ENCODE measurements around the gene CEP131.

CEP131 gene

DNA sequence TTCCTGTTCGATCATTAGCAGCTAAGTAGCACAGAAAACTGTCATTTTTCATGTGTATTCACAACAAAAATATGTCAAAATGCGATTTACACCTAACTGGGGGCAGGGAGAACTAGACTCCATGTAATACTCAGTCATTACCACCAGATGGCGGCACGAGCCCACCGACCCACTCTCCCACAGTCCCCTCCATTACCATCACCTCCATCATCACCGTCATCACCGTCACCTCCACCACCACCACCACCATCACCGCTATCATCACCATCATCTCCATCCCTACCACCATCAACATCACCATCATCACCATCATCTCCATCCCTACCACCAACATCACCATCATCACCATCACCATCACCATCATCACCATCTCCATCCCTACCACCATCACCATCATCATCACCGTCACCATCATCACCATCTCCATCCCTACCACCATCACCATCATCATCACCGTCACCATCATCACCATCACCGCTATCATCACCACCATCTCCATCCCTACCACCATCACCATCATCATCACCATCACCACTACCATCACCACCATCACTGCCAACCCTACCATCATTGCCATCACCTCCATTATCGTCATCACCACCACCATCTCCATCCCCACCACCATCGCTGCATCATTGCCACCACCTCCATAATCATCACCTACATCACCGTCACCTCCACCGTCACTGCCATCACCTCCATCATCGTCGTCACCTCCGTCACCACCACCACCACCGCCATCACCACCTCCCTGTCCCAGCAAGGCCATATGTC is 30.8 kb upstream of the CEP131 start (continued):
- TF ChIP-seq YY1 (tag by site-specific recombination; IDR thresholded peaks at IDR 0.05) (peak; percentile 61; the same call in 1 of the 2 replicates), ELK4 (IDR thresholded peaks at IDR 0.05; ENCODE audit: borderline replicate concordance, low read depth, low read length) (no peak), KLF10 (tag by site-specific recombination; IDR thresholded peaks at IDR 0.05) (no peak), ZNF521 (tag by site-specific recombination; IDR thresholded peaks at IDR 0.05) (no peak), OVOL3 (tag by site-specific recombination; IDR thresholded peaks at IDR 0.05) (no peak; the same call in 1 of the 2 replicates), ZBTB20 (tag by site-specific recombination; IDR thresholded peaks at IDR 0.05) (peak; percentile 63; the same call in 1 of the 2 replicates), ZNF184 (tag by site-specific recombination; IDR thresholded peaks at IDR 0.05) (no peak), FEZF1 (tag by site-specific recombination; IDR thresholded peaks at IDR 0.05) (no peak), ZNF23 (tag by site-specific recombination; IDR thresholded peaks at IDR 0.05; ENCODE audit: borderline replicate concordance) (no peak), ZNF350 (tag by site-specific recombination; IDR thresholded peaks at IDR 0.05) (no peak), ZNF791 (tag by site-specific recombination; IDR thresholded peaks at IDR 0.05) (peak; percentile 53; the same call in 1 of the 2 replicates), PBX3 (CRISPR knock-in tag; IDR thresholded peaks at IDR 0.05) (no peak), KLF9 (tag by site-specific recombination; IDR thresholded peaks at IDR 0.05; ENCODE audit: low read depth) (peak; percentile 50; the same call in 1 of the 2 replicates), ZNF629 (tag by site-specific recombination; IDR thresholded peaks at IDR 0.05) (no peak), ZNF664 (tag by site-specific recombination; IDR thresholded peaks at IDR 0.05) (no peak), ZNF19 (tag by site-specific recombination; IDR thresholded peaks at IDR 0.05; ENCODE audit: low read depth) (no peak), ZNF660 (tag by site-specific recombination; IDR thresholded peaks at IDR 0.05) (no peak), ZBTB26 (tag by site-specific recombination; optimal IDR thresholded peaks at IDR 0.05) (peak; percentile 44), TCF7L2 (IDR thresholded peaks at IDR 0.05; ENCODE audit: borderline replicate concordance, low read depth, low read length) (no peak)
- TF ChIP-seq, protein P1, sequence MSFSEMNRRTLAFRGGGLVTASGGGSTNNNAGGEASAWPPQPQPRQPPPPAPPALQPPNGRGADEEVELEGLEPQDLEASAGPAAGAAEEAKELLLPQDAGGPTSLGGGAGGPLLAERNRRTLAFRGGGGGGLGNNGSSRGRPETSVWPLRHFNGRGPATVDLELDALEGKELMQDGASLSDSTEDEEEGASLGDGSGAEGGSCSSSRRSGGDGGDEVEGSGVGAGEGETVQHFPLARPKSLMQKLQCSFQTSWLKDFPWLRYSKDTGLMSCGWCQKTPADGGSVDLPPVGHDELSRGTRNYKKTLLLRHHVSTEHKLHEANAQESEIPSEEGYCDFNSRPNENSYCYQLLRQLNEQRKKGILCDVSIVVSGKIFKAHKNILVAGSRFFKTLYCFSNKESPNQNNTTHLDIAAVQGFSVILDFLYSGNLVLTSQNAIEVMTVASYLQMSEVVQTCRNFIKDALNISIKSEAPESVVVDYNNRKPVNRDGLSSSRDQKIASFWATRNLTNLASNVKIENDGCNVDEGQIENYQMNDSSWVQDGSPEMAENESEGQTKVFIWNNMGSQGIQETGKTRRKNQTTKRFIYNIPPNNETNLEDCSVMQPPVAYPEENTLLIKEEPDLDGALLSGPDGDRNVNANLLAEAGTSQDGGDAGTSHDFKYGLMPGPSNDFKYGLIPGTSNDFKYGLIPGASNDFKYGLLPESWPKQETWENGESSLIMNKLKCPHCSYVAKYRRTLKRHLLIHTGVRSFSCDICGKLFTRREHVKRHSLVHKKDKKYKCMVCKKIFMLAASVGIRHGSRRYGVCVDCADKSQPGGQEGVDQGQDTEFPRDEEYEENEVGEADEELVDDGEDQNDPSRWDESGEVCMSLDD (tag by site-specific recombination; IDR thresholded peaks at IDR 0.05): peak; percentile 80; the same call in 1 of the 2 replicates
- TF ChIP-seq, protein P2, sequence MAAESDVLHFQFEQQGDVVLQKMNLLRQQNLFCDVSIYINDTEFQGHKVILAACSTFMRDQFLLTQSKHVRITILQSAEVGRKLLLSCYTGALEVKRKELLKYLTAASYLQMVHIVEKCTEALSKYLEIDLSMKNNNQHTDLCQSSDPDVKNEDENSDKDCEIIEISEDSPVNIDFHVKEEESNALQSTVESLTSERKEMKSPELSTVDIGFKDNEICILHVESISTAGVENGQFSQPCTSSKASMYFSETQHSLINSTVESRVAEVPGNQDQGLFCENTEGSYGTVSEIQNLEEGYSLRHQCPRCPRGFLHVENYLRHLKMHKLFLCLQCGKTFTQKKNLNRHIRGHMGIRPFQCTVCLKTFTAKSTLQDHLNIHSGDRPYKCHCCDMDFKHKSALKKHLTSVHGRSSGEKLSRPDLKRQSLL (tag by site-specific recombination; IDR thresholded peaks at IDR 0.05): peak; percentile 89; the same call in 1 of the 2 replicates
- TF ChIP-seq, protein P3, sequence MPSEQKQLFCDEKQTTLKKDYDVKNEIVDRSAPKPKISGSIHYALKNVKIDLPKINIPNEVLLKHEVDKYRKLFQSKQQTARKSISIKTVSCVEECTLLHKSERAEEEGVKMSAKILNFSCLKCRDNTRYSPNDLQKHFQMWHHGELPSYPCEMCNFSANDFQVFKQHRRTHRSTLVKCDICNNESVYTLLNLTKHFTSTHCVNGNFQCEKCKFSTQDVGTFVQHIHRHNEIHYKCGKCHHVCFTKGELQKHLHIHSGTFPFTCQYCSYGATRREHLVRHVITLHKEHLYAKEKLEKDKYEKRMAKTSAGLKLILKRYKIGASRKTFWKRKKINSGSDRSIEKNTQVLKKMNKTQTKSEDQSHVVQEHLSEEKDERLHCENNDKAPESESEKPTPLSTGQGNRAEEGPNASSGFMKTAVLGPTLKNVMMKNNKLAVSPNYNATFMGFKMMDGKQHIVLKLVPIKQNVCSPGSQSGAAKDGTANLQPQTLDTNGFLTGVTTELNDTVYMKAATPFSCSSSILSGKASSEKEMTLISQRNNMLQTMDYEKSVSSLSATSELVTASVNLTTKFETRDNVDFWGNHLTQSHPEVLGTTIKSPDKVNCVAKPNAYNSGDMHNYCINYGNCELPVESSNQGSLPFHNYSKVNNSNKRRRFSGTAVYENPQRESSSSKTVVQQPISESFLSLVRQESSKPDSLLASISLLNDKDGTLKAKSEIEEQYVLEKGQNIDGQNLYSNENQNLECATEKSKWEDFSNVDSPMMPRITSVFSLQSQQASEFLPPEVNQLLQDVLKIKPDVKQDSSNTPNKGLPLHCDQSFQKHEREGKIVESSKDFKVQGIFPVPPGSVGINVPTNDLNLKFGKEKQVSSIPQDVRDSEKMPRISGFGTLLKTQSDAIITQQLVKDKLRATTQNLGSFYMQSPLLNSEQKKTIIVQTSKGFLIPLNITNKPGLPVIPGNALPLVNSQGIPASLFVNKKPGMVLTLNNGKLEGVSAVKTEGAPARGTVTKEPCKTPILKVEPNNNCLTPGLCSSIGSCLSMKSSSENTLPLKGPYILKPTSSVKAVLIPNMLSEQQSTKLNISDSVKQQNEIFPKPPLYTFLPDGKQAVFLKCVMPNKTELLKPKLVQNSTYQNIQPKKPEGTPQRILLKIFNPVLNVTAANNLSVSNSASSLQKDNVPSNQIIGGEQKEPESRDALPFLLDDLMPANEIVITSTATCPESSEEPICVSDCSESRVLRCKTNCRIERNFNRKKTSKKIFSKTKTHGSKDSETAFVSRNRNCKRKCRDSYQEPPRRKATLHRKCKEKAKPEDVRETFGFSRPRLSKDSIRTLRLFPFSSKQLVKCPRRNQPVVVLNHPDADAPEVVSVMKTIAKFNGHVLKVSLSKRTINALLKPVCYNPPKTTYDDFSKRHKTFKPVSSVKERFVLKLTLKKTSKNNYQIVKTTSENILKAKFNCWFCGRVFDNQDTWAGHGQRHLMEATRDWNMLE (tag by site-specific recombination; conservative IDR thresholded peaks at IDR 0.05; ENCODE audit: low read depth): no peak
- TF ChIP-seq, protein P4, sequence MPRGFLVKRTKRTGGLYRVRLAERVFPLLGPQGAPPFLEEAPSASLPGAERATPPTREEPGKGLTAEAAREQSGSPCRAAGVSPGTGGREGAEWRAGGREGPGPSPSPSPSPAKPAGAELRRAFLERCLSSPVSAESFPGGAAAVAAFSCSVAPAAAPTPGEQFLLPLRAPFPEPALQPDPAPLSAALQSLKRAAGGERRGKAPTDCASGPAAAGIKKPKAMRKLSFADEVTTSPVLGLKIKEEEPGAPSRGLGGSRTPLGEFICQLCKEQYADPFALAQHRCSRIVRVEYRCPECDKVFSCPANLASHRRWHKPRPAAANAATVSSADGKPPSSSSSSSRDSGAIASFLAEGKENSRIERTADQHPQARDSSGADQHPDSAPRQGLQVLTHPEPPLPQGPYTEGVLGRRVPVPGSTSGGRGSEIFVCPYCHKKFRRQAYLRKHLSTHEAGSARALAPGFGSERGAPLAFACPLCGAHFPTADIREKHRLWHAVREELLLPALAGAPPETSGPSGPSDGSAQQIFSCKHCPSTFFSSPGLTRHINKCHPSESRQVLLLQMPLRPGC (tag by site-specific recombination; IDR thresholded peaks at IDR 0.05): peak; percentile 68; the same call in 1 of the 2 replicates
